CD4-positive, alpha-beta T cell (primary cell): ENCODE results near the gene LRRC14B. TPM values are rescaled to one million over a fixed set of nuclear protein-coding genes. Genes with fewer than 3 reads are reported as not detected.

Experiments
- ATAC-seq: fragments of 200-7000 bp; cut with Tn5 transposase; one replicate; pipeline ENCODE4 v1.10.0; 2022; ENCODE audit warnings: mild to moderate bottlenecking; ENCODE audit not compliant: poor library complexity
- CTCF ChIA-PET: fragments of 350-600 bp; sonication (Branson Sonifier 250); formaldehyde crosslinking; loops from one replicate; lab custom pipeline; 2021; ENCODE audit warnings: antibody characterized with exemption, inconsistent platforms; lab: Charles Lee
- POLR2A ChIA-PET: fragments of 350-600 bp; sonication (Branson Sonifier 250); formaldehyde crosslinking; loops from one replicate; lab custom pipeline; 2021; ENCODE audit warnings: antibody characterized with exemption, inconsistent platforms; lab: Charles Lee
- DNase-seq, 14 experiments: peaks; one replicate each; pipeline ENCODE4 v3.0.0-alpha.2; 2013 to 2020; ENCODE audit warnings: mixed read lengths in 2 of 14
- H3K27ac ChIP-seq, 2 donors: one replicate each; pipeline versions ENCODE4 v1.5.1 to v1.7.0; 2013; ENCODE audit warnings: low read length in 2 of 2, low read depth in 1 of 2, mild to moderate bottlenecking in 1 of 2
- H3K27me3 ChIP-seq, 2 experiments: 1 replicate in 1 of 2; 2 replicates in 1 of 2; pipeline versions ENCODE4 v1.6.1 to v1.7.0; 2013; ENCODE audit warnings: low read length in 2 of 2, control low read depth in 1 of 2, mild to moderate bottlenecking in 1 of 2, moderate library complexity in 1 of 2; ENCODE audit not compliant: insufficient read depth in 2 of 2, control insufficient read depth in 1 of 2
- H3K36me3 ChIP-seq: one replicate; pipeline ENCODE4 v1.6.1; 2013; ENCODE audit warnings: low read length, control low read depth; ENCODE audit not compliant: insufficient read depth
- H3K4me1 ChIP-seq: one replicate; pipeline ENCODE4 v1.6.1; 2013; ENCODE audit warnings: low read length, control low read depth; ENCODE audit not compliant: insufficient read depth
- H3K4me3 ChIP-seq: one replicate; pipeline ENCODE4 v1.5.1; 2013; ENCODE audit warnings: mild to moderate bottlenecking, low read length, moderate library complexity
- H3K9me3 ChIP-seq, 2 experiments: 1 replicate in 1 of 2; 2 replicates in 1 of 2; pipeline versions ENCODE4 v1.6.1 to v1.7.0; 2013; ENCODE audit warnings: low read length in 2 of 2, mild to moderate bottlenecking in 2 of 2, control low read depth in 1 of 2, moderate library complexity in 1 of 2; ENCODE audit not compliant: control insufficient read depth in 1 of 2, insufficient read depth in 1 of 2
- H3K27ac Mint-ChIP-seq: one replicate; pipeline ENCODE4 v1.8.0; 2020; ENCODE audit warnings: mixed read lengths
- H3K27me3 Mint-ChIP-seq: one replicate; pipeline ENCODE4 v1.8.0; 2021; ENCODE audit warnings: mixed read lengths
- H3K36me3 Mint-ChIP-seq: one replicate; pipeline ENCODE4 v1.8.0; 2021; ENCODE audit warnings: low read depth, mixed read lengths
- H3K4me1 Mint-ChIP-seq: one replicate; pipeline ENCODE4 v1.8.0; 2021; ENCODE audit warnings: low read depth, mixed read lengths
- H3K4me3 Mint-ChIP-seq: one replicate; pipeline ENCODE4 v1.8.0; 2020; ENCODE audit warnings: mild to moderate bottlenecking, mixed read lengths
- H3K9me3 Mint-ChIP-seq: one replicate; pipeline ENCODE4 v1.8.0; 2020; ENCODE audit warnings: mixed read lengths
- intact Hi-C, 2 experiments: fragments of 100-400 bp; cut with DNase I in 1 of 2; cut with micrococcal nuclease in 1 of 2; formaldehyde crosslinking; loops; one replicate each; pipeline versions ENCODE4 v1.15.1 to v1.9.0; 2023 to 2025; cut with DNase I, micrococcal nuclease
- total RNA-seq, 174 experiments: library from RNA in 2 of 174; stranded (reverse) in 2 of 174; gene quantifications; one replicate each; pipeline ENCODE4 v1.2.3 and lab custom pipeline; 2021 to 2026
- TF ChIP-seq, protein P1 (sequence below): fragments of 200-600 bp; IDR thresholded peaks from one replicate; pipeline ENCODE4 v1.8.0; 2022; ENCODE audit warnings: antibody characterized with exemption, mild to moderate bottlenecking

LRRC14B gene
- total RNA-seq, 2 experiments from 2014 or later, result 0.14 TPM; not detected in 1

GRCh38 chr5:152077-152476, 39.2 kb upstream of the LRRC14B start:
- ATAC-seq (no peak), DNase-seq (no peak)
- Mint-ChIP-seq H3K36me3 (no peaks in the 10 kb centered on the region), H3K4me1 (no peaks in the 10 kb centered on the region), H3K27me3 (no peaks in the 10 kb centered on the region), H3K4me3 (no peak overlapping the region), H3K9me3 (peaks cover 6% of the 10 kb centered on the region), H3K27ac (no peak overlapping the region)
- intact Hi-C loops, result no loop called here
- Histone ChIP-seq H3K27ac (no peak overlapping the region), H3K4me3 (no peak overlapping the region), H3K27me3 (no peaks in the 10 kb centered on the region), H3K36me3 (no peaks in the 10 kb centered on the region), H3K4me1 (no peaks in the 10 kb centered on the region), H3K9me3 (peaks cover 3 to 16% of the 10 kb centered on the region in 2 experiments)
- CTCF ChIA-PET, result no interaction called here
- POLR2A ChIA-PET, result no interaction called here
- TF ChIP-seq, protein P1, sequence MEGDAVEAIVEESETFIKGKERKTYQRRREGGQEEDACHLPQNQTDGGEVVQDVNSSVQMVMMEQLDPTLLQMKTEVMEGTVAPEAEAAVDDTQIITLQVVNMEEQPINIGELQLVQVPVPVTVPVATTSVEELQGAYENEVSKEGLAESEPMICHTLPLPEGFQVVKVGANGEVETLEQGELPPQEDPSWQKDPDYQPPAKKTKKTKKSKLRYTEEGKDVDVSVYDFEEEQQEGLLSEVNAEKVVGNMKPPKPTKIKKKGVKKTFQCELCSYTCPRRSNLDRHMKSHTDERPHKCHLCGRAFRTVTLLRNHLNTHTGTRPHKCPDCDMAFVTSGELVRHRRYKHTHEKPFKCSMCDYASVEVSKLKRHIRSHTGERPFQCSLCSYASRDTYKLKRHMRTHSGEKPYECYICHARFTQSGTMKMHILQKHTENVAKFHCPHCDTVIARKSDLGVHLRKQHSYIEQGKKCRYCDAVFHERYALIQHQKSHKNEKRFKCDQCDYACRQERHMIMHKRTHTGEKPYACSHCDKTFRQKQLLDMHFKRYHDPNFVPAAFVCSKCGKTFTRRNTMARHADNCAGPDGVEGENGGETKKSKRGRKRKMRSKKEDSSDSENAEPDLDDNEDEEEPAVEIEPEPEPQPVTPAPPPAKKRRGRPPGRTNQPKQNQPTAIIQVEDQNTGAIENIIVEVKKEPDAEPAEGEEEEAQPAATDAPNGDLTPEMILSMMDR, result no peak

- Histone ChIP-seq H3K4me1 (no peaks in the 10 kb centered on the region), H3K27me3 (no peaks in the 10 kb centered on the region), H3K9me3 (peaks cover 0 to 4% of the 10 kb centered on the region in 2 experiments), H3K36me3 (no peaks in the 10 kb centered on the region), H3K27ac (no peak overlapping the region), H3K4me3 (no peak overlapping the region)
- ATAC-seq, result no peak
- Mint-ChIP-seq H3K9me3 (no peaks in the 10 kb centered on the region), H3K4me3 (no peak overlapping the region), H3K36me3 (no peaks in the 10 kb centered on the region), H3K27me3 (no peaks in the 10 kb centered on the region), H3K4me1 (no peaks in the 10 kb centered on the region), H3K27ac (no peak overlapping the region)
- DNase-seq, result no peak
- intact Hi-C loops, result no loop called here
- POLR2A ChIA-PET, result no interaction called here
- TF ChIP-seq, protein P1, result no peak
- CTCF ChIA-PET, result no interaction called here
Measured at GRCh38 chr5:153256-153655, 38.0 kb upstream of the LRRC14B start.

GRCh38 chr5:154236-154635, 37.1 kb upstream of the LRRC14B start:
- Histone ChIP-seq H3K9me3 (no peaks in the 10 kb centered on the region), H3K4me3 (no peak overlapping the region), H3K27ac (no peak overlapping the region), H3K4me1 (no peaks in the 10 kb centered on the region), H3K27me3 (peaks cover under 1 to 4% of the 10 kb centered on the region in 2 experiments), H3K36me3 (no peaks in the 10 kb centered on the region)
- Mint-ChIP-seq H3K27me3 (peaks cover 1% of the 10 kb centered on the region), H3K9me3 (no peaks in the 10 kb centered on the region), H3K4me1 (no peaks in the 10 kb centered on the region), H3K36me3 (no peaks in the 10 kb centered on the region), H3K27ac (no peak overlapping the region), H3K4me3 (no peak overlapping the region)
- no peak for DNase-seq
- no peak for ATAC-seq
- TF ChIP-seq, protein P1, result no peak
- intact Hi-C loops, result no loop called here
- ChIA-PET POLR2A (no interaction called here), CTCF (no interaction called here)
